ENCODE results near the gene TRIM46. TPM values are rescaled to one million over a fixed set of nuclear protein-coding genes. Genes with fewer than 3 reads are reported as not detected.

The TRIM46 gene
- total and polyA plus RNA-seq, 2 of the 13 experiments (the other 11 are each of a cell fraction or from before 2014, with no cell fraction given), result 0.04 to 0.09 TPM

DNA sequence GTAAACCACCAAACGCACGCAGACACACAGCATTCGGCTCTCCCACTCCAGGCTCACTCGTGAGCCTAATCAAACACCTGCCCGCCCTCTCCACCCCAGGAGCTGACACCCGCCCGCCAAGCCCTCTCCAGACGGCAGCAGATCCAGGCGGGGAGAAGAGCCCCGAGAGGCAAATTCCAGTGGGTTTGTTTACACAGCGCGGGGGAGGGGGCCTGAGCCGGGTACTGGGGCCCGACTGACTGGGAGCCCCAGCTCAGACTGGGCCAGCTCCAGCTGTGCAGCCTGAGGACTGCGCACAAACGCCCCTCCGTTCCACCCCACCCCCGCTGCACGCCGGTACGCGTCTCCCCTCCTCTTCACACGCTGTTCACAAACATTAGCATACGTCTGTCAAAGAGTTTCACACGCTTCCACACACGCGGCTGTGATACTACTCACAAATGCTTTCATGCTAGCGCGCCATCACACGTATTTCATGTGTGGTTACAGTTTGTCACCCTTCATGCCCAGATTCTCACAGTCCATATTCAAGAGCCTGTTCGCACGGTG lies 47.0 kb upstream of the TRIM46 start:
- Histone ChIP-seq H3K27me3 (ENCODE audit: control insufficient read depth in 1 of 2, insufficient read depth in 2 of 2, low read length in 2 of 2) (no peaks in the 10 kb centered on the region; a peak in 1 of 5 replicates), H3K27ac (ENCODE audit: extremely low read length, insufficient read depth, low read length) (peak overlapping the region; percentile 100), H3K4me3 (replicated peaks in 1 of 3; ENCODE audit: insufficient read depth in 1 of 3, low read depth in 2 of 3, low read length in 3 of 3) (peak overlapping the region; percentile 96 to 99 (median 99)), H3K79me2 (ENCODE audit: insufficient read depth, low read length) (peaks cover 48% of the 10 kb centered on the region), H4K20me1 (ENCODE audit: insufficient read depth, low read length) (peaks cover 25% of the 10 kb centered on the region), H3K36me3 (replicated peaks in 1 of 2; ENCODE audit: control insufficient read depth in 1 of 2, insufficient read depth in 2 of 2, low read length in 2 of 2) (peaks cover 4 to 18% of the 10 kb centered on the region in 2 experiments; a peak in 4 of 5 replicates), H3K9ac (ENCODE audit: insufficient read depth, low read depth, low read length) (peak overlapping the region; percentile 99), H2AFZ (ENCODE audit: low read length) (no peak overlapping the region), H3K9me3 (ENCODE audit: low read length) (no peaks in the 10 kb centered on the region), H3K4me1 (ENCODE audit: insufficient read depth, low read length) (peaks cover 39% of the 10 kb centered on the region), H3K4me2 (ENCODE audit: low read depth, low read length) (peak overlapping the region; percentile 86)
- ATAC-seq, result peak; percentile 65
- CTCF ChIA-PET (ENCODE audit: low intra/inter-chr PET ratio, low total read pairs), result no interaction called here
- intact Hi-C loops (cut with micrococcal nuclease; ENCODE audit: unreplicated experiment) (loop anchor here (1.0 to 5.0 kb wide), 5 partner anchors 9 to 956 kb away; partner anchors contain the start of genes MEX3A and SLC50A1), in situ Hi-C loops (cut with HindIII; ENCODE audit: extremely low pct_ligation_motif_present, low pct_unique_long_range_greater_than_20kb) (loop anchor here (5.0 kb wide), 1 partner anchor 34 kb away; no protein-coding TSS in a partner anchor)
- FAIRE-seq, result no peak
- peak; percentile 88 for DNase-seq (ENCODE audit: low spot score)
- POLR2A ChIA-PET, result interaction anchor here (0.8 to 6.4 kb wide), 28 partner anchors 9 to 195 kb away, joined by 3 to 144 read pairs (median 6); partner anchors contain the start of genes ADAM15, CKS1B, DPM3 and FDPS
- TSS peak; percentile 96 for BruUV-seq (replicated peaks)
- 0% methylated on average over 17 of the region's 32 CpGs for WGBS (ENCODE audit: low lambda C conversion rate)
- TF ChIP-seq, protein P1, sequence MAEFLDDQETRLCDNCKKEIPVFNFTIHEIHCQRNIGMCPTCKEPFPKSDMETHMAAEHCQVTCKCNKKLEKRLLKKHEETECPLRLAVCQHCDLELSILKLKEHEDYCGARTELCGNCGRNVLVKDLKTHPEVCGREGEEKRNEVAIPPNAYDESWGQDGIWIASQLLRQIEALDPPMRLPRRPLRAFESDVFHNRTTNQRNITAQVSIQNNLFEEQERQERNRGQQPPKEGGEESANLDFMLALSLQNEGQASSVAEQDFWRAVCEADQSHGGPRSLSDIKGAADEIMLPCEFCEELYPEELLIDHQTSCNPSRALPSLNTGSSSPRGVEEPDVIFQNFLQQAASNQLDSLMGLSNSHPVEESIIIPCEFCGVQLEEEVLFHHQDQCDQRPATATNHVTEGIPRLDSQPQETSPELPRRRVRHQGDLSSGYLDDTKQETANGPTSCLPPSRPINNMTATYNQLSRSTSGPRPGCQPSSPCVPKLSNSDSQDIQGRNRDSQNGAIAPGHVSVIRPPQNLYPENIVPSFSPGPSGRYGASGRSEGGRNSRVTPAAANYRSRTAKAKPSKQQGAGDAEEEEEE (CRISPR knock-in tag; IDR thresholded peaks at IDR 0.05; ENCODE audit: borderline replicate concordance), result no peak
- peak; percentile 62; the same call in 1 of the 2 replicates for TF ChIP-seq ZNF790 (CRISPR knock-in tag; IDR thresholded peaks at IDR 0.05; ENCODE audit: borderline replicate concordance)
- TF ChIP-seq ZNF317 (CRISPR knock-in tag; IDR thresholded peaks at IDR 0.05), result no peak
- TF ChIP-seq ZNF773 (CRISPR knock-in tag; IDR thresholded peaks at IDR 0.05; ENCODE audit: borderline replicate concordance), result no peak
- no peak for TF ChIP-seq ZNF431 (CRISPR knock-in tag; IDR thresholded peaks at IDR 0.05; ENCODE audit: borderline replicate concordance, low read depth)
- TF ChIP-seq HHEX (CRISPR knock-in tag; IDR thresholded peaks at IDR 0.05), result no peak
- no peak for TF ChIP-seq HINFP (CRISPR knock-in tag; IDR thresholded peaks at IDR 0.05; ENCODE audit: low read depth)
- no peak for TF ChIP-seq PITX1 (CRISPR knock-in tag; IDR thresholded peaks at IDR 0.05)
- 0 out of 2 replicates have a peak, but pooled peaks have one; percentile 4 for TF ChIP-seq ZNF850 (CRISPR knock-in tag; conservative IDR thresholded peaks at IDR 0.05)
- no peak; the same call in 1 of the 2 replicates for TF ChIP-seq TAF1 (CRISPR knock-in tag; IDR thresholded peaks at IDR 0.05)
- TF ChIP-seq SNAPC2 (CRISPR knock-in tag; IDR thresholded peaks at IDR 0.05), result peak; percentile 87; the same call in 1 of the 2 replicates
- TF ChIP-seq ZBTB2 (CRISPR knock-in tag; IDR thresholded peaks at IDR 0.05; ENCODE audit: low read depth), result no peak
- peak; percentile 89 for TF ChIP-seq MAZ (IDR thresholded peaks at IDR 0.05; ENCODE audit: borderline replicate concordance, low read depth, low read length)
- TF ChIP-seq MAZ (CRISPR knock-in tag; IDR thresholded peaks at IDR 0.05; ENCODE audit: low read depth), result no peak; the same call in 1 of the 2 replicates
- 0 out of 2 replicates have a peak, but pooled peaks have one; percentile 5 for TF ChIP-seq ZMAT5 (CRISPR knock-in tag; IDR thresholded peaks at IDR 0.05; ENCODE audit: borderline replicate concordance, low read depth)
- peak; percentile 37; the same call in 1 of the 2 replicates for TF ChIP-seq ZNF432 (CRISPR knock-in tag; IDR thresholded peaks at IDR 0.05; ENCODE audit: borderline replicate concordance)
- TF ChIP-seq ASH2L (IDR thresholded peaks at IDR 0.05; ENCODE audit: insufficient read length, low read depth, low read length), result peak; percentile 24
- peak; percentile 68; the same call in 1 of the 2 replicates for TF ChIP-seq ZNF543 (CRISPR knock-in tag; IDR thresholded peaks at IDR 0.05)
- TF ChIP-seq ZNF235 (CRISPR knock-in tag; IDR thresholded peaks at IDR 0.05; ENCODE audit: borderline replicate concordance), result no peak; the same call in 1 of the 2 replicates
